Esophagus squamous epithelium (tissue), 4 donors: ENCODE results near the gene ENOX2.

ENCODE experiments used
- CTCF ChIP-seq, 6 experiments: fragments of 450-650 bp in 4 of 6; fragments of 200-600 bp in 2 of 6; sonication (generic) in 2 of 6; IDR thresholded peaks; one replicate each; pipeline ENCODE4 v1.5.1; 2016 to 2019; ENCODE audit warnings: antibody characterized with exemption in 6 of 6, mild to moderate bottlenecking in 4 of 6, moderate library complexity in 4 of 6
- POLR2A ChIP-seq, 4 donors: fragments of 450-650 bp; IDR thresholded peaks; one replicate each; pipeline ENCODE4 v1.6.1; 2017; ENCODE audit warnings: antibody characterized with exemption in 4 of 4, mild to moderate bottlenecking in 4 of 4, moderate library complexity in 3 of 4

- no peak for TF ChIP-seq CTCF (IDR thresholded peaks at IDR 0.05)
- no peak for TF ChIP-seq POLR2A (IDR thresholded peaks at IDR 0.05)
Observed at GRCh38 chrX:130810561-130810960, 92.4 kb downstream of the ENOX2 start.
